ENCODE measurements around the gene LOXHD1. TPM values are rescaled to one million over a fixed set of nuclear protein-coding genes. Genes with fewer than 3 reads are reported as not detected.

LOXHD1 gene
- total RNA-seq, 4 donors from 2014 or later: 1.7 to 4.9 (median 3.2) TPM

GRCh38 chr18:46541626-46542189 lies 115.3 kb downstream of the LOXHD1 start:
- no peak for DNase-seq (ENCODE audit: low spot score)
- TF ChIP-seq CTCF (IDR thresholded peaks at IDR 0.05): no peak
- no peak for ATAC-seq (ENCODE audit: low FRiP score)

GRCh38 chr18:46538376-46538775 lies 118.6 kb downstream of the LOXHD1 start:
- DNase-seq (ENCODE audit: low spot score) (no peak), ATAC-seq (ENCODE audit: low FRiP score) (no peak)
- no peak for TF ChIP-seq CTCF (IDR thresholded peaks at IDR 0.05)

GRCh38 chr18:46536215-46536874 lies 120.7 kb downstream of the LOXHD1 start:
- no peak for TF ChIP-seq CTCF (IDR thresholded peaks at IDR 0.05)
- peak; percentile 62 for ATAC-seq (ENCODE audit: low FRiP score)
- no peak for DNase-seq (ENCODE audit: low spot score)

GRCh38 chr18:46531482-46531881 lies 125.5 kb downstream of the LOXHD1 start:
- no peak for TF ChIP-seq CTCF (IDR thresholded peaks at IDR 0.05)
- no peak for ATAC-seq (ENCODE audit: low FRiP score)
- no peak for DNase-seq (ENCODE audit: low spot score)

- DNase-seq (ENCODE audit: low spot score) (no peak), ATAC-seq (ENCODE audit: low FRiP score) (no peak)
- TF ChIP-seq CTCF (IDR thresholded peaks at IDR 0.05): no peak
Measured at GRCh38 chr18:46528037-46528436, 129.0 kb downstream of the LOXHD1 start.

- ATAC-seq (ENCODE audit: low FRiP score) (no peak), DNase-seq (ENCODE audit: low spot score) (no peak)
- no peak for TF ChIP-seq CTCF (IDR thresholded peaks at IDR 0.05)
Measured at GRCh38 chr18:46519870-46520269, 137.2 kb downstream of the LOXHD1 start.

- DNase-seq (ENCODE audit: low spot score) (no peak), ATAC-seq (ENCODE audit: low FRiP score) (no peak)
- no peak for TF ChIP-seq CTCF (IDR thresholded peaks at IDR 0.05)
Measured at GRCh38 chr18:46518438-46518837, 138.6 kb downstream of the LOXHD1 start.
